Activated gamma-delta T cell treated with anti-CD3 and anti-CD28 coated beads, Interleukin-2, amount 50 U/mL, for 16 hours (primary cell): ENCODE measurements around the gene MIB2.

ENCODE experiments used
- DNase-seq: peaks from one replicate; pipeline ENCODE4 v3.0.0-alpha.2; 2020; ENCODE audit warnings: low read depth

Gene MIB2

DNA sequence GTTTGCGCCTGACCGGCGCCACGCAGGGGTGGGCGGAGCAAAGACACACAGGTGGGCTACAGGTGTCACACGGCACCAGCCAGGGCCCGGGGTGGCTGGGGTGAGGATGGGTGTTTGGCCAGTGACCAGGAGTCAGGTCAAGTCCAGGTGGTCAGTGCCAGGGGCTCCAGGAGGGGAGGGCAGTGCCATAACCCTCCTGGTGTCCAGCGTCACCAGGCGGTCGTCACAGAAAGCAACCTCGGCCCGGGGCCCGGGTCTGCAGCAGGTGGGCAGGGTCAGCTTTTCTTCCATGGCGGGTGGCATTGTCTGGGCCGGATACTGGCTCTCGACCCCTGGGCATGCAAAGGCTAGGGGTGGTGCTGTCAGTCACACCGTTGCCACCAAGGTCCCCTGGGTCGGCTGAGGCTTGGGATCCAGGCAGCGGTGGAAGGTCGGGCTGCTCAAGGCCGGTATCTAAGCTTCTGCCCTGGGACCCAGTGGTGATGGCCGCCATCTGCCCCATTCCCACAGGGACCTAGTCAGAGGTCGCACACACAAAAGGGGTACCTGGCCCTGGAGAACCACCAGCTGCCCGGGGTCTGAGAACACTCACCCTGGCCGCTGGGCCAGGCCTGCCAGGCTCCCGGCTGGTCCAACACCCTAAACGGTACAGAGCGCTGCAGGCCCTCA lies 17.1 kb upstream of the MIB2 start:
- no peak for DNase-seq

DNA sequence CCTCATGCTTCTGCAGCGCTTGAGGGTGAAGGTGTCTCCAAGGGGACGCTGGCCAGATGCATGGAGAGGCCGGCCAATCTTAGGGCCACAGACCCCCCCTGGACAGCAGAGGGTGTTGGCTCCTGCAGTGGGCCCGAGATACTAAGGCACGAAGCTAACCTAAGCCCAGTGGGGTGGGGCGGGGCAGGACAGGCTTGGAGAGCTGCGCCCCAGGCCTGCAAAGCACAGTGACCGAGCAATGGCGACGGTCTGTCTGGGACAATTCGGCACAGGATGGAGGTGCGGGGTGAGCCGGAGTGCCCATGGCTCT lies 16.6 kb upstream of the MIB2 start:
- no peak for DNase-seq

DNA sequence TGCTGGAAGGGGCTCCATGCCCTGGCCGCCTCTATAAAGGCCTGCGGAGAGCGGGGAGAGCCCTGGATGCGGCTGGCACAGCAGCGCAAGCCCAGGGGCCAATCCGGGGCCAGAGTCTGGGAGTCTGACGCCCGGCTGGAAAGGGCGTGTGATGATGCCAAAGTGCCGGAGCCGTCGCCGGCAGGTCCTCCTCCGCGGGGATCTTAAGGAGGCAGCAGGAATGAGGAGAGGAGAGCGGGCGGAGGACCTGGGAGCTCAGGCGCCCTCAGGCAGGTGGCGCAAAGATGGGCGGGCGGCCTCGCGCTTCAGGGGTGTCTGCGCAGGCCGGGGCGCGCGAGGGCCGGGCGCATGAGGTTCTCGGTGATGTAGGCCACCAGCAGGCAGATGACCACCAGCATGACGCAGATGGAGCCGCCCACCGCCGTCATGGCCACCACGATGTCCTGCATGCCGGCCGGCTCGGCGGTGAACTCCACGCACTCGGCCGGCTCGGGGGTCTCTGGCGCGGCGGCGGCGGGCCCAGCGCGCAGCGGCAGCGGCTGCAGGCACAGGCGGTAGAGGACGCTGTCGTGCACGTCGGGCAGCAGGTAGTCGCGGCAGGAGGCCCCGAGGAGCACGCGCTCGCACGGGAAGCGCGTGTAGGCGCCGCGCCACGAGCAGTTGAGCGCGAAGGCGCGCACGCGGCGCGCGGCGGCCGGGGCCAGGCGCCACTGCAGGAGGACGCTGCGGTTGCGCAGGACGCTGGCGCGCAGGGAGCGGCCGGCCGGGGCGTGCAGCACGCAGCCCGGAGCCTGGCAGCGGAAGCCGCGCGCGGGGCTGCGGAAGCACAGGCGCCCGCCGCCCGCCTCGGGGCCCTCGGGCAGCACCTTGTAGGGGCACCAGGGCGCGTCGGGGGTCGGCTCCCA lies 16.0 kb upstream of the MIB2 start:
- DNase-seq = no peak

DNA sequence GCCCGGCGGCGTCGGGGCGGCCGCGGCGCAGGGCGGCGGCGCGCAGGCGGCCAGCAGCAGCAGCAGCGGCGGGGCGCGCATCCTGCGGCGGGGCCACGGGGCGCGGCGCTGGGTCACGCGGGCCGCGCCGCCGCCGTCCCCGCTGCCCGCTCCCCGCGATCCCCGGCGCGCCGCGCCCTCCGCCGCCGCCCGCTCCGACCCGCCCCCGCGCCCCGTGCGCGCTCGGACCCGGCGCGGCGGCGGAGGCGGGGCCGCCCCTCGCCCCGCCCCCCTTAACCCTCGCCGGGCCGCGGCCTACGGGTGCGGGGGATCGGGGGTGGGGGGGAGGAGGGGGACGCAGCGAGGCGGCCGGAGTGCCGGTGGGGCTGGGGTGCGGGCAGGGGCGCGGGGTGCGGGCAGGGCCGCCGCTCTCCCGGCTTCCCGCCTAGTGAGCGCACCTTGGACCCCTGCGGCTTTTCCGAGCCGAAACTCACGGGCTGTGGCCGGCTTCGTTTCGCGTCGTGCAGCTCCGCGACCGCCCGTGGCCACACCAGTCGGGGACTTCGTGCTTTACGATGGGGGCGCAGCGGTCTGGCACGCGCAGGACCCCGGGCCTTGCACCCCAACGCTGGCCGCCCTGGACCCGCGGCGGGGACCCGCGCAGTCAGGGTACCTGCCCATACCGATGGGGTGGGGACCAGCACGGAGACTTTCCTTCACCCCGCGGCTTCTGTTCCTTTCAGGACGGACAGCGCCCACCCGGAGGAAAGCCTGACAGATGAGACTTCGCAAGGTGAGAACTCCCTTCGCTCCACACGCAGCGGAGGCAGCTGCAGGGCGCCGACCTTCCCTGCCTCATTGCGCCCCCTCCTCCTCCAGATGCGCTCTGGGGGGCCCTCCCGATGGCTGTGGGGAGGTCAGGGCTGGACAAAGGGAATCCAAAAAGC lies 15.1 kb upstream of the MIB2 start, which contains the start of gene FNDC10:
TSS of gene FNDC10 (minus strand) at position 201 of the 926 bp plus-strand sequence. CDS start at position 81, 120 bp downstream.
- DNase-seq = no peak

DNA sequence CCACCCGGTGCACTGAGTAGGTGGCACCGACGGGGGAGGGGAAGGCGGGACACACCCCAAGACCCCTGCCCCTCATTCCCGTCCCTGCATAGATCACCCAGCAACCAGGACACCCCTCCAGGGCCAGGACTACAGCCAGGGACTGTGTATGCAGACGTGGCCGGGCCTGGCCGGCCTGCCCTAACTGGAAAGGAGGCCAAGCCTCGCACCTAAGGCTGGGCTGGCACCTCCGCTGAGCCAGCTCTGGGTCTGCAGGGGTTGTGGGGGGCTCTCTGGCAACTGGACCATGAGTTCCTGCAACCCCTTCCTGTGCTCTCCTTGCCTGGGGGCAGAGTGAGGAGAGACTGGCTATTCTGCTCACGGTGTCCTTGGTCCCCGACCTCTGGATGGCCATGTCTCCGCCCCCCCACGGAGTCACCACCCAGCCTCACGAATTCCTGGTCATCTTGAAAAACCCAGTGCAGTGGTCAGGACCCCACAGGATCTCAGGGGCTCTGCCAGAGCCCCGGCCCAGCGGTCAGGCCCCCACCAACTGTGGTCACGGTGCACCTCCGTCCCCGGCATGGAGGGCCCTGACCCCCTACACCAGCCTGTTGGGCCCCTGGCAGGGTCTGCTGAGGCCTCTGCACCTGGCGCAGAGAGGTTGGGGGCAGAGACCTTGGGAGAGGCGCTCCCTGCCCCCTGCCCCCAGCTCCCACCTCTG lies 14.3 kb upstream of the MIB2 start:
- no peak for DNase-seq

DNA sequence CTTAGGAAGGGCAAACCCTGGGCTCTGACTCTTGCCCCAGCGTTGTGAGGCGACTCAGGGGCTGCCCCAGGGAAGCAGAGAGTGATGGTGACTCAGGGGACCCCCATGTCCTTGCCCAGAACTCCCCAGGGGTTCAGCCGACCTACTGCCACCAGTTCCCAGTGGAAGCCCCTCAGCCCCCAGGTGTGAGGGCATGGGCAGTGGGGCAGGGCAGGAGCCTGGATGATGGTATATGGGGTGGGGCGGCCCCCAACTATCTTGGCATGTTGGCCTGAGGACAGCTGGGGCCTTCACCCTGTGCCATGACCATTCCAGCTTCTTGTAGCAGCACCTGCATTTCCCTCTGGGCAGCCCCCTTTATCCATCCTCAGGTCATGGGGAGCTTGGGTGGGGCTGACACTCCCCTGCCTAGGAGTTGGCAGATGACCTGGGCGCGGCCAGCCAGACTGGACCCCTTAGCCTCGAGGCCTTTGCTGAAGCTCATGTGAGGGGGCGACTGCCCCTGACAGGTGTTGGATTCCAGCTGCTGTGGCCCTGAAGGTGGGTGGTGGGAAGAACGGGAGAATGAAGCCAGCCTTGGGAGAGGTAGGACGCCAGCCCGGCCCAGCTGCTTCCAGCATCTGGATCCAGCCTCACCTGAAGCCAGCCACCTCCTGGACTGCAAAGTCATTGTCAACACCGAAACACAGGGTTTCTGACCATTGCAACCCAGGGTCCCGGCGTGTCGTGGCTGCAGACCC lies 13.6 kb upstream of the MIB2 start:
- DNase-seq = no peak

DNA sequence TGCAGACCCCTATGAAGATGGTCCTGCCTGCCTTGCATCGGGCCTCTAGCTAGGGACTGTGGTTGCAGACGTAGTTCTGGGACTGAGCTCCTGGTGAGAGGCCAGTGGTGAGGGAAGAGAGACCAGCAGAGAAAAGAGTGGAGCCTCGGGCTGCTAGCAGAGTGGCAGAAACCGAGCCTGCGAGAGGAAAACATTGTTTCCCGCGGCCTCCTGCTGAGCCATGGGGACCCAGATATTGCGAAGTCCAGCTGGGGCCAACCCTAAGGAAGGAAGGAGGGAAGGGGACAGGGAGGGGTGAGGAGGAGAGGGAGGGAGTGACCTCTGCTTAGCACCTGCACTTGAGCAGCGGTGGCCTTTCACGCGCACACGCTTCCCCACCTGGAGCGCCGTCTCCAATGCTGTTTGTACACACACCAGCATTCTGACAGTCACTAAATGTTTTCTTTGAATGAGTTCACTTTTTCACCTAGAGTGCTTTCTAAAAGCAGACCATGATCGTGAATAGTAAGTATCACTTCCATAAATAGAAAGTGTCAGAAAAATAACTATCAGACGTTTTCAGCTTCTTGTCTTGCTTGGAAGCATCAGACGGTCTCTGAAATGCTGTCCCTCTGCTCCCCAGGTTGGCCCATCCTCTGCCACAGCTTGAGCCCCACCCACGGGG lies 12.9 kb upstream of the MIB2 start:
- no peak for DNase-seq

DNA sequence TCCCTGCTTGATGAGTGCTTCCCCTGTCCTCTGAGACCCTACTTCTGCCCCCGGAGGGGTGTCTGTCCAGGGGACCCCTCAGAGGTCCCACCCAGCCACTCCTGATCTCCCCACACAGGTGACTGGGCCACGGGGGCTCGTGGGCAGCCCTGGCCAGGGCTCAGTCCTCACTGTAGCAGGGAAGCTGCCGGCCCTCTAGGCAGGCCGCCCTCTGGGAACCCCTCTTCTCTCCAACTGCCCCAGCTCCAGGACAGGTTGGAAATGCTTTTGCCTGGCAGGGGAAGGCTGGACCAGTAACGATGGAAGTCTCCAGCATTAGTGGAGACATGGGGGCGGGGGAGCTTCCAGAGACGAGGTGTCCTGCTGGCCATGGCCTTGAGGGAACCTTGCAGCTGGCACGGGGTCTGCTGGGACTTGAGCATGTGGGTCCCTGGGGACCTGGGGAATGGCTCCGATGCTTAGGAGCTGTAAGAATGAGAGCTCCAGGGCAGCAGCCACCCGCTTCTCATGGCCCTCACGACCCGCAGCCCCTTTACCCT lies 12.3 kb upstream of the MIB2 start:
- DNase-seq = no peak

DNA sequence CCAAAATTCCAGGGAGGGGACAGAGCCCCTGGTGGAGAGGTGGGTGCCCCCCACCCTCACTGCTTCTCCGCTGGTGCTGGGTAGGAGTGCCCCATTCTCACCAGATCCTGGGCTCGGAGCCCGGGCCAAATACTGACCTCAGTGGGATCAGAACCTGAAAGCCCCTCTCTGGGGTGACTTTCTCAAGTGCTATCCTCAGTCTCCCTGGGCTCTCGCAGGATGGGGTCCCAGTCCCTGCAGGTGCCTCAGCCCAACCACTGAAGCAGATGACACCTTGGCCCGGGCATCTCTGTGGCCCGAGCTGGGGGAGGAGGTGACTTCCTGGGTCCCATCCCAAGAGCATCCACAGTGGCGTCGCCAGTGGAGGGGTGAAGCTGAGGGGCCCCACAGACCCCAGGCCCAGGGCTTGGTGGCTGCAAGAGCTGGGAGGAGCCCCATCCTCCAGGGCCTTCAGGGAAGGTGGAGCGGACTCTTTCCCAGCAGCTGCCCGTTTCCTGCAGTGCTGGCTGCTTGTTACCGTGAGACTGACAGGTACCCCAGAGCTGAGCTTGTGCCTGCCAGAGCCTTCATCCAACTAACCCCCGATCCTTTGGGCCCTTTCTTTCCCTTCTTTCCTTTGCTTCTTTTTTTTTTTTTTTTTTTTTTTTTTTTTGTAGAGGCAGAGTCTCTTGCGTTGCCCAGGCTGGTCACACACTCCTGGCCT lies 11.5 kb upstream of the MIB2 start:
- no peak for DNase-seq

DNA sequence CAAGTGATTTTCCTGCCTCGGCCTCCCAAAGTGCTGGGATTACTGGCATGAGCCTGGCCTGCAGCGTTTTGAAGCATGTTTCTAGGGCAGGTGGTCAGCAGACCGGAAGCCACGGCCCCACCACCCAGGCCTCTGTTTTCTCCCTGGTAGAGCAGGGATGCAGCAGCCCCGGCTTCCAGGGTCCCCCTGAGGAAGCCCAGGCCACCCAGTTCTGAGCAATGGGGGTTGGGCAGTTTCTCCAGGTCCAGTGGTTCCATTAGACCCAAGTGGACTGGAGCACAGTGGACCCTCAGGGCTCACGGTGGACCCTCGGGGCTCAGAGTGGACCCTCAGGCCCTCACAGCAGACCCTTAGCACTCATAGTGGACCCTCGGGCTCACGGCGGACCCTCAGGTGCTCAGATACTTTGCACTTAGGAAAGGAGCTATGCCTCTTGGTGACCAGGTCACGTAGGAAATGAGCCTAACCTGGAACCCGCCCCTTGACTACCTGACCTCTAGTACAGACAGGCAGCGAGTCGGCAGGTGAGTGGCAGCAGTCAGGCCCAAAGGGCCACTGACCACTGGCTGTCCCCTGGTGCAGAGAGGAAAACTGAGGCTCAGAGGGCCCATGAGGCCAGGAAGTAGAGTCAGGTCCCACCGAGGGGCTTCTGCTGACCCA lies 10.8 kb upstream of the MIB2 start:
- DNase-seq = no peak

DNA sequence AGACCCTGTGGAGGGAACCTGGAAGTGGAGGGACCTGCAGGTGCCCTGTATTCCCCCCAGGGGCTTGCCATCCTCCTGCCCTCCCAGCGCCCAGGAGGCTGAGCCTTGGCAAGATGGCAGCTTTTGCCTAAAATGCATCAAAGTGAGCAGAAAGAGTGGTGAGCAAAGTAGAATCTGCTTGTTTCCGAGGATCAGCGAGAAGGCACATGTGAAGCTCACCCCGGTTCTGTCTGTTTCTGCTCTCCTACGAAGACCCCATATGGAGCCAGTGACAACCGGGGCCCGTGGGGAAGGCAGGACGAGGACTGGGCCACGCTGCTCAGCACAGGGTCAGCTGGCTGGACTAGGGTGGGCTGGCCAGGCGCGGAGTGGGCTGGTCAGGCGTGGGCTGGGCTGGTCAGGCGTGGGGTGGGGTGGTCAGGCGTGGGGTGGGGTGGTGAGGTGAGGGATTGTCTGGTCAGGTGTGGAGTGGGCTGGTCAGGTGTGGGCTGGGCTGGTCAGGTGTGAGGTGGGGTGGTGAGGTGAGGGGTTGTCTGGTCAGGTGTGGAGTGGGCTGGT lies 10.2 kb upstream of the MIB2 start:
- no peak for DNase-seq

DNA sequence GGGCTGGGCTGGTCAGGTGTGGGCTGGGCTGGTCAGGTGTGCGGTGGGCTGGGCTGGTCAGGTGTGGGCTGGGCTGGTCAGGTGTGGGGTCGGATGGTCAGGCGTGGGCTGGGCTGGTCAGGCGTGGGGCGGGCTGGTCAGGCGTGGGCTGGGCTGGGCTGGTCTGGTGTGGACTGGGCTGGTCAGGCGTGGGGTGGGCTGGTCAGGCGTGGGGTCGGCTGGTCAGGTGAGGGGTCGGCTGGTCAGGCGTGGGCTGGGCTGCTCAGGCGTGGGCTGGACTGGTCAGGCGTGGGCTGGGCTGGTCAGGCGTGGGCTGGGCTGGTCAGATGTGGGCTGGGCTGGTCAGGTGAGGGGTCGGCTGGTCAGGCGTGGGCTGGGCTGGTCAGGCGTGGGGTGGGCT lies 9.6 kb upstream of the MIB2 start:
- DNase-seq = no peak

DNA sequence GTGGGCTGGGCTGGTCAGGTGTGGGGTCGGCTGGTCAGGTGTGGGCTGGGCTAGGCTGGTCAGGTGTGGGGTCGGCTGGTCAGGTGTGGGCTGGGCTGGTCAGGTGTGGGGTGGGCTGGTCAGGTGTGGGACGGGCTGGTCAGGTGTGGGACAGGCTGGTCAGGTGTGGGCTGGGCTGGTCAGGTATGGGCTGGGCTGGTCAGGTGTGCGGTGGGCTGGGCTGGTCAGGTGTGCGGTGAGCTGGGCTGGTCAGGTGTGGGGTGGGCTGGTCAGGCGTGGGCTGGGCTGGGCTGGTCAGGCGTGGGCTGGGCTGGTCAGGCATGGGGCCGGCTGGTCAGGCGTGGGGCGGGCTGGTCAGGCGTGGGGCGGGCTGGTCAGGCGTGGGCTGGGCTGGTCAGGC lies 9.1 kb upstream of the MIB2 start:
- DNase-seq = no peak

DNA sequence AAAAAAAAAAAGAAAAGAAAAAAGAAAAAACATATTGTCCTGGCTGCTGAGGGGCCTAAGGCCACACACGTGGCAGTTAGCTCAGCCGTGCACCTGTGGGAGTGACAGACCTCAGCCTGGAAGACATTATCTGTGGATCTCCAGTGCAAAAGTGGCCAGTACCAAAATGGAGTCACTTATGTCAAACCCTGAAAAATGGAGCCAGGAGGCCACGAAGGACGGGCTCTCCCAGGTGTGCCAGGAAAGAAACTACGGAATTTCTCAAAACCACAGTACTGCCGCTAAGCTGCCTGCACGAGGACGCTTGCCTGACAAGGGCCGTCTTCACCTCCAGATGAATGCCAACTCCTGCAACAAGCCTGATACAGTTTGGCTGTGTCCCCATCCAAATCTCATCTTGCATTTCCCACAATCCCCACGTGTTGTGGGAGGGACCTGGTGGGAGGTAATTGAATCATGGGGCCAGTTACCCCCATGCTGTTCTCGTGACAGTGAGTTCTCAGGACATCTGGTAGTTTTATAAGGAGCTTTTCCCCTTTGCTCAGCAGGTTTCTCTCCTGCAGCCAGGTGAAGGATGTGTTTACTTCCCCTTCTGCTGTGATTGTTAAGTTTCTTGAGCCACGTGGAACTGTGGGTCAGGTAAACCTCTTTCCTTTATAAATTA lies 5.3 kb upstream of the MIB2 start:
- no peak for DNase-seq

DNA sequence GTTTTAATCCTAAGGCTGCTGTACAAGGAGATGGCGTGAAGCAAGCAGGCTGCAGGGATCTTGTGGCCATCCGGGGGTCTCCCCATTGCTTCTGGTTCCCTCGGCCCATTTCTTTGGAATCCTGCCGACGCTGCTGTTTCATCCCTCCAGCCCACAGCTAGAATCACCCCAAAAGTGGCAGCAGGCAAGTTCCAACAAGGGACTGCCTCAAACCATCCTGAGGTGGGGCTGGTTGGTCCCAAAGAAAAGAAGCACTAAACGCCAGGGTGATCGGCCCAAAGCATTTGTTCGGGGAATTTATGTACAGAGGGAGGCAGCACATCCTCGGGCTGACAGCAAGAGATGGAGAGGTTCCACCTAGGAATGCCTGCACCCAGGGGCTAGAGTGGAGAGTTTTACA lies 4.5 kb upstream of the MIB2 start:
- no peak for DNase-seq

DNA sequence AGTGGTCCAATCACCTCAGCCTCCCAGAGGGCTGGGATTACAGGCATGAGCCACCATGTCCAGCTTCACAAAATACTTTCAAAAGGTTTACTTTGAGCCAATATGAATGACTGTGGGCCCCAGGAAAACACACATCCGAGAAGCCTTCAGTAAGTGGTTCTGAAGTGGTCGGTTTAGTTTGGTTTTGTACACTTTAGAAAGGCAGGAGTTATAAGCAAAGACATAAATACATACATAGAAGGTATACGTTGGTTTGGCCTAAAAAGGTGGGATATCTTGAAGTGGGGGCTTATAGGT lies 3.2 kb upstream of the MIB2 start:
- DNase-seq = no peak

DNA sequence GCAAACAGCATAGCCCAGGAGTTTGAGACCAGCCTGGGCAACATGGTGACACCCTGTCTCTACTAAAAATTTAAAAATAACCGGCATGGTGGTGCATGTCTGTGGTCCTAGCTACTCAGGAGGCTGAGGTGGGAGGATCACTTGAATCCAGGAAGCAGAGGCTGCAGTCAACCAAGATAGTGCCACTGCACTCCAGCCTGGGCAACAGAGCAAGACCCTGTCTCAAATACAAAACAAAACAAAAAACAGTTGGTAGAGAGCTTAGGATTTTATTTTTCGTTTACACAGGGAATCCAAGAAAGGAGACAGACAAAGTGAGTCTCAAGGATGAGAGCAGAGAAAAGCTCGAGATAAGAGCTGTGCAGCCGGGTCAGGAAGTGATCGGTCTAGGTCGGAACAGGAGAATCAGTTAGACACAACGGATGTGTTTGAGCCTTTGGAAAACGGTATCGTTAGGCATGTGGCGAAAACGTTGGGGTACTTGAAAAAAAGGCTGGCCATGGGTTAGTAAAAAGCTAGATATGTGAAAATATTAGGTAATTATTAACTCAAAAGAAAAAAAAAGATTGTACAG lies 1.7 kb upstream of the MIB2 start:
- no peak for DNase-seq
